Stimulated activated CD8-positive, alpha-beta memory T cell treated with anti-CD3 and anti-CD28 coated beads, Interleukin-4, amount 100 ng/mL, for 1 hour (primary cell): ENCODE results near the gene TNFSF18.
"Not testable (repeated sequence)": the region's sequence is repeated elsewhere in the genome, so short reads cannot be mapped to it uniquely, and the experiment has no call there.

Source experiments
- DNase-seq, 2 donors: peaks; one replicate each; pipeline ENCODE4 v3.0.0-alpha.2; 2020; ENCODE audit warnings: low read depth in 2 of 2, low spot score in 1 of 2

Gene TNFSF18

GRCh38 chr1:173050865-173051264, at the start of gene TNFSF18:
TSS of gene TNFSF18 (minus strand) at chr1:173050941. CDS start at chr1:173050896, 45 bp downstream.
- no peak for DNase-seq

DNA sequence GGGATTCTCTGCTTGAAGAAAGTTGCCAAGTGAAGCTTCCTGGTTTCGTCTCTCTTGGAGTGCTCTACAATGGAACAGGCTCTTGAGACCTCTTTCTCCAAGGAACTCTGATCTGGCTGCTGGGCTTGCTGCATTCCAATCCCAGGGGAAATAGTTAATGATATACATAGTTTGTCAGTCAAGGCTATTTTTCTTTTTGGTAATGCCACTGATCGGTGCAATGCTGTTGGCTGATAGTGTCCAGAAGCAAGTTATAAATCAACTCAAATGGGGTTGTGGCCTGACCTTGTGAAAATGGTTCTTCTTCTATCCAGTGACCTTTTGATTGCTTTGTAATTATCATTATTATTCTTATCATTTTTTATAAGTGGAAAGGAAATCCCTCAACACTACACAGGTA, 48.4 kb upstream of the TNFSF18 start:
- no peak for DNase-seq

DNA sequence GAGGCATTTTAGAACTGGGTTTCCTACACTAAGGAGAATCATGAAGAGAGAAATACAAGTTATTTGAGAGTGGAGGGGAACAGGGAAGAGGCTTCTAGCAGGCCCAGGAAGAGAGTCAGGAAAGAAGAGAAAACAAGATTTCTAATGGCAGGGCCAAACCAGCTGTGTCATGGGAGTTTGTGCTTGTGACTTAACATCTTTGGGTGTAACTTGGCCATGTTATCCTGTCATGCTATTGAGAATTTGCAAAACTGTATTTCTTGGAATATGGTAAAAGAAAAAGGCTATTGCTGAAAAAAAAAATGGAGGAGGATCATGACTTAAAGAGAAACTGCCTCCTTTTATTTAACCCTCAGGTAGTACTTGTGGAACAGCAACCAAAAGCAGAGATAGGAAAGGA, 47.4 kb upstream of the TNFSF18 start:
- DNase-seq, result no peak

- DNase-seq, result no peak
These were observed 46.3 kb upstream of the TNFSF18 start for GRCh38 chr1:173097001-173097400.

- DNase-seq, result no peak
These were observed 44.9 kb upstream of the TNFSF18 start for GRCh38 chr1:173095632-173096031.

DNA sequence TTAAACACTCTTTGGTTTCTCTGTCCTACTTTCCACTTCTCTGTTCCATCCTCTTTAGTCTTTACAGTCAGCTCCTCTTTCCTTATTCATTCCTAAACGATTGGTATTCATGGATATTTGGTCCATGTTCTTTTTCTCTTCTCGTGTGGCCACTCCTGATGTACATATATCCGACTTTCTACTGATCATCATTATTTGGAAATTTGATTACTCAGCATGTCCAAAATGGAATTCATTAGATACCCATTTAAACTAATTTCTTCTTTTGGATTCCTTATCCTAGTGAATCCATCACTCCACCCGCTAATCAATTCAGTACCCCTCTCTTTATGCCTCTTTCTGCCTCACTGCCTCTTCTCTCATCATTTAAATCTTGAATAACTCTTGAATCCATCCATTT, 43.8 kb upstream of the TNFSF18 start:
- no peak for DNase-seq

DNA sequence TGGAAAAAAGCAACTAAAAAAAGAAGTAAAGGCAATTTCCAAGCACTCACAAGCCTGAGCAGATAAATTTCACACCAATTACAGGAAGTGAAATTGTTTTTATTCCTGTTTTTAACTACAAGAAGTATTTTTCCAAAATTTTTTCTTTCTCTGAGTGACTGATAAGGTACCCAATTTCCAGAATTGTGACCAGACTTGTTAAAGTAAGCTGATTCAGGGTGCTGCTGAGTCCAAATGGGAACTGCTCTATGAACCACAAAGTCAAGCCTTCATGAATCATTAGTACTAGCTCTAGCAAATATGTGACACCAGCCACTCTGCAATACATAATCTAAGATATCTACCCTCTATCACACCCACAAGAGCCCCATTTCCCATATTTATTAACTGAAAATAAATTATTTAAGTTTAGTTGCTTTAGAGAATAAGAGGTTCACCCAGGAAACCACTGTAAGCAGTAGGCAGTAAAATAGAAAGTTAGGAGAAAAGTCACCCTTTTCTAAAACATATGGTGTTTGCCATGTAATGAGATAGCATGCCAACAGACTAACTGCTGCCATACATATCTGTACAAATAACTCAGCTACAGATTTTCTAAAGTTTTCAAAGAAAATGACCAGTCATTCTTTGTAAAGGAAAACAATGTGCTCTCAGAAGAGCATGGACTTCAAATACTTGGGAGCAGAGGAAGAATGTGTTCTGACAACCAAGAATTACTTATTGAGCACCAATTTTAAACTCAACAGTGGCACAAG, 43.1 kb upstream of the TNFSF18 start:
- DNase-seq, result no peak

GRCh38 chr1:173084292-173084691, 33.6 kb upstream of the TNFSF18 start:
- DNase-seq, result no peak

GRCh38 chr1:173082913-173083312, 32.2 kb upstream of the TNFSF18 start:
- DNase-seq, result no peak

GRCh38 chr1:173074217-173074616, 23.5 kb upstream of the TNFSF18 start:
- DNase-seq, result not testable (repeated sequence)

GRCh38 chr1:173064011-173064410, 13.3 kb upstream of the TNFSF18 start:
- DNase-seq, result no peak

- DNase-seq, result no peak
These were observed 12.4 kb upstream of the TNFSF18 start for GRCh38 chr1:173063171-173063570.

DNA sequence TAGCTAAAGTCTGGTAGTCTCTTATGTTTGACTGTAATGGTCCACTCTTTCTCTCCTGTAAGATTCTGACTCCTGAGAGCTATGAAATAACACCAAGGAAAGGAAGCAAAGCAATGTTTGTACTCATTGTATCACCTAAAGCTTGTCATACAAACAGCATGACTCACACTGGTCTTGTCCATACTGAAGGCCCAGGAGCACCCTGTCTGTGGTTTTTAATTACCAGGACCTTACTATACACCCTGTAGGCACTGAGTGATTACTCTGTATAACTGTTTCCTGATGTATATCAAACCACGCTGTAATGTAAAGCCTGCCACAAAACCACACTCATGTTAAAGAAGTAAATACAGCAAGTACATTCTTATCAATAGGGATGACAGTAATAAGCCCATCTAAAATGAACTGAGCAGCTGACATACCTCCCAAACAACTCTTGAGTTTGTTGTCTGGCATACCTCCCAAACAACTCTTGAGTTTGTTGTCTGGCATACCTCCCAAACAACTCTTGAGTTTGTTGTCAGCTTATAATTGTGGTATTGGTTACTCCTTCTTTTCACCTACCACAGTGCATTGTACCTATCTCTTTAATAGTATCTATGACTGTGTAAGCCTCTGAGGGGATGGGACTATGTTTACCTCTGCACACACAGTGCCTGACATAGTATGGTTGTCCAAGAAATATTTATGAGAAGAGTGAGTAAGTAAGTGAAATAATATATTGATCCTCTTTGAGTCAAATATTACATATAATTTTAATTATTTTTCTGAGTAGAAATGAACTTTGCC, 11.6 kb upstream of the TNFSF18 start:
- DNase-seq, result no peak

GRCh38 chr1:173058556-173058955, 7.8 kb upstream of the TNFSF18 start:
- DNase-seq, result no peak

GRCh38 chr1:173057984-173058383, 7.2 kb upstream of the TNFSF18 start:
- DNase-seq, result no peak

DNA sequence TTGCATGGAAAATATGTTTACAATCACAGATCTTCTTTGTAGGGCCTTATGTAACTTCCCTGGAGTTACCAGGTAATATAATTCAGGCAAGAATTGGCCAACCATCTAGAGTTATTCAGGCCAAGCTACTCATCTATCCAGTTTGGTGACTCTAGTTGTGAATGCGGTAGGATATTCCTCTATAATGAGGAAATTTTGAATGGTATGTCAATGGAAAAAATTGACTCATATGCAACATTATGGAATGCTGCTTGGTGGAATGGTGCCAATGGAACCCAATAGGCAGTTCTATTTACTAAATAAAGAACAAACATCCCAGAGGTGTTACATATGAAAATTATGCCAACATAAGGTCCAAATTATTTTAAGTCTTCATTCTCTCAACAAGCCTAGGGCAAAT, 5.6 kb upstream of the TNFSF18 start:
- DNase-seq, result no peak

GRCh38 chr1:173052681-173053196, 2.0 kb upstream of the TNFSF18 start:
- DNase-seq, result no peak

DNA sequence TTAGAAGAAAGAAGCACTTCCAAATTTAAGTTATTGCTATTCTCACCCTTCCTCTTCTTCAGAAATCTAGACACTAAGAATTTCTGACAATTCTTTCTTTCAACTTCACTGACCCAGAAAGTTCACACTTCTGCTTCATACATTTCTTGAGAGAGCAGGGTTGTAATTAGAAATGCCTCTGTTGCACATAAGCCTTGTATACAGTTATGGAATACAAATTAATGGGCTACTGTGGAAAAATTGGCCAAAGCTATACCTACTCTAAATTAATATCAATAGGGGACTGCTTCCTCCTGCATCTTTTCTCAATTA, 1.5 kb downstream of the TNFSF18 start:
- DNase-seq, result no peak

DNA sequence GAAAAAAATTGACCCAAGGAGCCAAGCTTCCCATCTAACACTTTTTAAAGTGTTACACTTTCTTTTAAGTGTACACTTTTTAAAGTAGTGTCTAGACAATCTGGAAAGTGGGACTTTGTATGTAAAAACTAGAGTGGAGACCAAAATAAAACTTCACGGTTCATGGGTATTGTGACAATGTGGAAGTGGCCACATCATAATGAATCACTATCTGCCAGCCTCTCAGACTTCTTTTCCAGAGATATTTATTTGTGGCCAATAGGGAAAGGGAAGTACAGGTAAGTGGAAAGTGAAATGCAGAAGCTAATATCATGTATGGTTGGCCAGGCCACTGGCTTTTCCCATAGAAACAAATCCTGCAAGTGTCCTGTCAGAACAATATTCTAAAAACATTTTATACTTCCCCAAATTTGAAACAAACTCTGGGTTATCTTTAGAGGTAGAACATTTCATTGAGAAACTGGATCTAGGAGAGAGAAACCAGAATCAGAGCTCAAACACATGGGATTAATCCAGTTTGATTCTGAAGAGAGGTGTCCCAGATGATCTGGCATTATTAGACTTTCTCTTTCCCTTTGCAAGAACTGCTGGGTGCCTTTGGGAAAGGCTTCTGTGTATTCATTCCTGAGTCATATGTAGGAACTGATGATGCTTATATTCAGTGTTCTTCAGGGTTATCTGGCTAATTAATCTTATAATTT, 2.0 kb downstream of the TNFSF18 start:
- DNase-seq, result no peak

DNA sequence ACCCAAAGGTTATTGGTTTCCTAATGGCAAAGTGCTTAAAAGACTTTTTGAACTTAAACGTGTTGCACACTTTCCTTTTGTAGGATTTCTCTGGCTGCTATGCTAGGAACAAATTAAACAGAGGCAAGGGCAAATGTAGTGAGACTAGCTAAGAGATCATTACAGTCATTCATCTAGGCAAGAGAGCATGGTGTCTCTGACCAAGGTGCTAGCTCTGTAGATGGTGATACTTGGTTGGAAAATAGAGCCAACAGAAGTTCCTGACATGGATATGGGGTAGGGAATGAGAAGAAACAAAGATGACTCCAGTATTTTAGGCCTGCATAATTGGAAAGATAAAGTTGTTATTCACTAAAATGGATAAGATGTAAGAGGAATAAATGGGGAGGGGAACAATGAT, 6.1 kb downstream of the TNFSF18 start:
- no peak for DNase-seq

DNA sequence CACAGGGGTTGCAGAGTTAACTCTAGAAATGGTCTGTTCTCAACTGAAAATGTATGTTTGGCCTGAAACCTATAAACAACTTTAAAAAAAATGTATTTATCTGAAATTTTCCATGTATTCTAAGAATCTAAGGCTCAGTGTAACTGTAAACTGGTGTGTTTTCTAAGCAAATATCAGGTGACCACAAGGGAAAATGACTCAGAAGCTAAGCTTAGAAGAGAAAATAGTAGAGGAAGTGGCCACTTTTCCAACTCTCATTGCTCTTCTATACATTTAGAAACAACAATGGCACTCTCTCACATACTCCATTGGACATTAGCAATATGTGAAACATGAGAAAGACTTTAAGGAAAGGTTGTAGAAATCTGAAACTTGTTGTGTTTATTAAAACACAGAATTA, 7.5 kb downstream of the TNFSF18 start:
- no peak for DNase-seq

DNA sequence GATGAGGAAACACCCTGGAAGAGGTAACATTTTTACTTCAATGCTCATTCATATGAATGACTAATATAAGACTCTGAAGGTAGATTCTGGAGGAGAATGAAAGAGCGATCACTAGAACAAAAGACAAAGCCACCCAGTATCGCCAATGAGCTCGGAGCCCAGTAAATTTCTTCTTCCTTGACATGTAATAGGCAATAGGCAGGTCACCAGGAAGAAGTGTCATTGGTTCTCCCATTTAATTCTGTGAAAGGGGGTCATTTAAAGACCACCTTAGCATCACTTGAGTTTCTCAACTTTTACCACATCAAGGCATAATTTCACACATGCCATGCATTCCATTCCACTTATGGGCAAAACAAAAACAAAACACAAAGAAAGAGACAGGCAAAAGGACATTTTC, 7.9 kb downstream of the TNFSF18 start:
- no peak for DNase-seq
